GM18498 (cell line): ENCODE data around the gene ABTB2.
A peak's percentile ranks its signal among the peaks of the same experiment; 100 is the strongest.

Experiments
- ATAC-seq: cut with Tn5 transposase; IDR thresholded peaks from one replicate; pipeline ENCODE4 v1.9.1; 2021; ENCODE audit warnings: mild to moderate bottlenecking, moderate library complexity; ENCODE audit not compliant: unreplicated experiment

Gene ABTB2

GRCh38 chr11:34363363-34364084 is 5.7 kb upstream of the ABTB2 start:
- ATAC-seq, result no peak

- ATAC-seq, result no peak
Measured at GRCh38 chr11:34360046-34360445, 2.2 kb upstream of the ABTB2 start.

- ATAC-seq, result no peak
Measured at GRCh38 chr11:34359548-34359891, 1.7 kb upstream of the ABTB2 start.

GRCh38 chr11:34358728-34359547 is 1.1 kb upstream of the ABTB2 start:
- peak; percentile 26 for ATAC-seq

GRCh38 chr11:34358258-34358727 is 483 bp upstream of the ABTB2 start:
- ATAC-seq, result no peak

GRCh38 chr11:34356913-34357700 is 703 bp downstream of the ABTB2 start:
- ATAC-seq, result peak; percentile 27

GRCh38 chr11:34356576-34356912 is 1.3 kb downstream of the ABTB2 start:
- ATAC-seq, result no peak

GRCh38 chr11:34356130-34356529 is 1.7 kb downstream of the ABTB2 start:
- no peak for ATAC-seq

GRCh38 chr11:34355726-34356125 is 2.1 kb downstream of the ABTB2 start:
- no peak for ATAC-seq

- ATAC-seq, result no peak
Measured at GRCh38 chr11:34354782-34355181, 3.0 kb downstream of the ABTB2 start.

- no peak for ATAC-seq
Measured at GRCh38 chr11:34353881-34354280, 3.9 kb downstream of the ABTB2 start.

GRCh38 chr11:34351687-34352469 is 5.9 kb downstream of the ABTB2 start:
- peak; percentile 55 for ATAC-seq

GRCh38 chr11:34351051-34351450 is 6.8 kb downstream of the ABTB2 start:
- no peak for ATAC-seq

- ATAC-seq, result no peak
Measured at GRCh38 chr11:34349882-34350281, 7.9 kb downstream of the ABTB2 start.

GRCh38 chr11:34348919-34349318 is 8.9 kb downstream of the ABTB2 start:
- ATAC-seq, result no peak

GRCh38 chr11:34348096-34348495 is 9.7 kb downstream of the ABTB2 start:
- ATAC-seq, result no peak

GRCh38 chr11:34346551-34346950 is 11.3 kb downstream of the ABTB2 start:
- ATAC-seq, result no peak

- ATAC-seq, result no peak
Measured at GRCh38 chr11:34345991-34346480, 11.8 kb downstream of the ABTB2 start.

GRCh38 chr11:34345540-34345876 is 12.3 kb downstream of the ABTB2 start:
- no peak for ATAC-seq

- ATAC-seq, result no peak
Measured at GRCh38 chr11:34344768-34345539, 12.9 kb downstream of the ABTB2 start.
